ENCODE data around the gene CYTH3.

GRCh38 chr7:6279341-6279740, 6.9 kb upstream of the CYTH3 start:
- TF ChIP-seq POLR2A (IDR thresholded peaks at IDR 0.05; ENCODE audit: low read depth, low read length) (no peak), TAF1 (IDR thresholded peaks at IDR 0.05; ENCODE audit: low read depth, low read length) (no peak), POLR2AphosphoS5 (IDR thresholded peaks at IDR 0.05; ENCODE audit: low read depth, low read length) (no peak), SPI1 (IDR thresholded peaks at IDR 0.05; ENCODE audit: low read depth, low read length) (no peak), PAX5 (IDR thresholded peaks at IDR 0.05; ENCODE audit: insufficient read depth, low read length, severe bottlenecking) (no peak)
